Liver (tissue), 9 donors: Measurements from ENCODE around the gene JPH4. TPM values are rescaled to one million over a fixed set of nuclear protein-coding genes. Genes with fewer than 3 reads are reported as not detected.

ENCODE experiments used
- DNase-seq: peaks from one replicate; pipeline ENCODE4 v3.0.0-alpha.2; 2017; ENCODE audit warnings: low spot score
- H3K27ac ChIP-seq, 2 donors: one replicate each; pipeline ENCODE4 v1.7.0; 2013; ENCODE audit warnings: inconsistent platforms in 2 of 2, low read length in 2 of 2, control low read depth in 1 of 2, low read depth in 1 of 2, mild to moderate bottlenecking in 1 of 2
- H3K27me3 ChIP-seq, 4 donors: one replicate each; pipeline versions ENCODE4 v1.6.1 to v1.7.0; 2013; ENCODE audit warnings: low read length in 3 of 4, inconsistent platforms in 1 of 4, mild to moderate bottlenecking in 1 of 4, moderate library complexity in 1 of 4; ENCODE audit not compliant: control insufficient read depth in 4 of 4, insufficient read depth in 4 of 4
- H3K36me3 ChIP-seq, 4 donors: one replicate each; pipeline versions ENCODE4 v1.6.1 to v1.7.0; 2013; ENCODE audit warnings: low read length in 3 of 4, mild to moderate bottlenecking in 3 of 4, low read depth in 1 of 4, moderate library complexity in 1 of 4; ENCODE audit not compliant: control insufficient read depth in 4 of 4, insufficient read depth in 3 of 4
- H3K4me1 ChIP-seq, 4 donors: one replicate each; pipeline versions ENCODE4 v1.6.1 to v1.7.0; 2013; ENCODE audit warnings: low read length in 3 of 4, mild to moderate bottlenecking in 3 of 4, moderate library complexity in 1 of 4; ENCODE audit not compliant: control insufficient read depth in 4 of 4, insufficient read depth in 4 of 4
- H3K4me3 ChIP-seq, 3 donors: one replicate each; pipeline versions ENCODE4 v1.6.1 to v1.7.0; 2013; ENCODE audit warnings: low read length in 3 of 3, control low read depth in 1 of 3, low read depth in 1 of 3, mild to moderate bottlenecking in 1 of 3
- H3K9ac ChIP-seq, 2 donors: one replicate each; pipeline ENCODE4 v1.7.0; 2013; ENCODE audit warnings: low read length in 2 of 2, mild to moderate bottlenecking in 2 of 2, moderate library complexity in 2 of 2, control low read depth in 1 of 2, low read depth in 1 of 2
- H3K9me3 ChIP-seq, 4 donors: one replicate each; pipeline versions ENCODE4 v1.6.1 to v1.7.0; 2013; ENCODE audit warnings: low read length in 3 of 4; ENCODE audit not compliant: control insufficient read depth in 4 of 4
- ATF3 ChIP-seq: IDR thresholded peaks from 2 replicates; pipeline ENCODE4 v1.6.1; 2016; ENCODE audit warnings: antibody characterized with exemption
- CTCF ChIP-seq: fragments of 150-350 bp; IDR thresholded peaks from 2 replicates; pipeline ENCODE4 v1.5.1; 2017; ENCODE audit warnings: improper control_type of control experiment, low read depth, low read length; ENCODE audit not compliant: missing input control
- EGR1 ChIP-seq, 2 donors: IDR thresholded peaks; 2 replicates each; pipeline ENCODE4 v1.6.1; 2016 to 2018; ENCODE audit warnings: antibody characterized with exemption in 2 of 2, low read depth in 2 of 2
- FOXA1 ChIP-seq: IDR thresholded peaks from 2 replicates; pipeline ENCODE4 v1.6.1; 2016; ENCODE audit warnings: antibody characterized with exemption
- FOXA2 ChIP-seq: IDR thresholded peaks from 2 replicates; pipeline ENCODE4 v1.6.1; 2016; ENCODE audit warnings: antibody characterized with exemption
- GABPA ChIP-seq, 2 donors: IDR thresholded peaks in 1 of 2; conservative IDR thresholded peaks in 1 of 2; 2 replicates each; pipeline ENCODE4 v1.6.1; 2016; ENCODE audit warnings: antibody characterized with exemption in 2 of 2, mild to moderate bottlenecking in 1 of 2, moderate library complexity in 1 of 2
- HNF4A ChIP-seq, 2 donors: conservative IDR thresholded peaks; 2 replicates each; pipeline ENCODE4 v1.6.1; 2016; ENCODE audit warnings: antibody characterized with exemption in 2 of 2, mild to moderate bottlenecking in 2 of 2
- HNF4G ChIP-seq: IDR thresholded peaks from 2 replicates; pipeline ENCODE4 v1.6.1; 2016; ENCODE audit warnings: antibody characterized with exemption
- JUND ChIP-seq, 2 donors: IDR thresholded peaks; 2 replicates each; pipeline ENCODE4 v1.6.1; 2016; ENCODE audit warnings: antibody characterized with exemption in 2 of 2
- MAX ChIP-seq: IDR thresholded peaks from 2 replicates; pipeline ENCODE4 v1.6.1; 2016; ENCODE audit warnings: antibody characterized with exemption
- NR2F2 ChIP-seq: IDR thresholded peaks from 2 replicates; pipeline ENCODE4 v1.6.1; 2016; ENCODE audit warnings: antibody characterized with exemption
- RAD21 ChIP-seq, 2 donors: IDR thresholded peaks; 2 replicates each; pipeline ENCODE4 v1.6.1; 2016; ENCODE audit warnings: antibody characterized with exemption in 2 of 2, mild to moderate bottlenecking in 2 of 2
- REST ChIP-seq: IDR thresholded peaks from 2 replicates; pipeline ENCODE4 v1.6.1; 2016; ENCODE audit warnings: antibody characterized with exemption, mild to moderate bottlenecking
- RXRA ChIP-seq, 2 donors: IDR thresholded peaks; 2 replicates each; pipeline ENCODE4 v1.6.1; 2017 to 2018; ENCODE audit warnings: antibody characterized with exemption in 2 of 2, mild to moderate bottlenecking in 1 of 2
- SP1 ChIP-seq: IDR thresholded peaks from 2 replicates; pipeline ENCODE4 v1.6.1; 2018; ENCODE audit warnings: antibody characterized with exemption, mild to moderate bottlenecking
- TAF1 ChIP-seq: conservative IDR thresholded peaks from 2 replicates; pipeline ENCODE4 v1.6.1; 2016; ENCODE audit warnings: antibody characterized with exemption, mild to moderate bottlenecking
- YY1 ChIP-seq: IDR thresholded peaks from 2 replicates; pipeline ENCODE4 v1.6.1; 2016; ENCODE audit warnings: antibody characterized with exemption, mild to moderate bottlenecking
- ZBTB33 ChIP-seq: IDR thresholded peaks from 2 replicates; pipeline ENCODE4 v1.6.1; 2016; ENCODE audit warnings: antibody characterized with exemption
- WGBS: extraction: QIAGEN DNeasy Blood & Tissue Kit; methylation state at CpG from one replicate; pipeline ENCODE4 v1.1.7; 2013; 5-methylcytosine and 5-hydroxymethylcytosine counted together
- polyA plus RNA-seq, 2 donors: library from polyadenylated mRNA; stranded (reverse) in 1 of 2; unstranded in 1 of 2; fragments of 200-250 nt in 1 of 2; fragments of >200 nt in 1 of 2; fragmentation: Nextera tagmentation in 1 of 2; extraction: Ambion mirVana in 1 of 2; gene quantifications; one replicate each; pipeline versions ENCODE4 v1.2.1 to v1.2.3, GENCODE V29; 2013 to 2015
- total RNA-seq, 2 donors: library from RNA; depleted of rRNA; stranded (reverse); fragments of >200 nt; gene quantifications; one replicate each; pipeline ENCODE4 v1.2.3, GENCODE V29; 2014
- donor health status: healthy.
- donor health status: healthy.
- donor health status: healthy.
- donor health status: healthy.
- donor health status: healthy.

Gene JPH4
- total and polyA plus RNA-seq, 4 donors, result 0.07 to 0.24 (median 0.16) TPM

GRCh38 chr14:23544511-23545447, 33.8 kb downstream of the JPH4 start:
- no peak overlapping the region for H3K9ac ChIP-seq
- H3K27me3 ChIP-seq, result no peaks in the 10 kb centered on the region
- TF ChIP-seq JUND (IDR thresholded peaks at IDR 0.05), result no peak
- TF ChIP-seq EGR1 (IDR thresholded peaks at IDR 0.05; ENCODE audit: low read depth in 2 of 2), result no peak
- TF ChIP-seq FOXA2, result no peak
- no peak for TF ChIP-seq CTCF
- no peak for TF ChIP-seq YY1
- TF ChIP-seq NR2F2, result no peak
- no peak for TF ChIP-seq MAX
- no peak for TF ChIP-seq RXRA (IDR thresholded peaks at IDR 0.05)
- TF ChIP-seq ZBTB33, result no peak
- TF ChIP-seq HNF4A (conservative IDR thresholded peaks at IDR 0.05), result no peak
- no peak for TF ChIP-seq SP1
- TF ChIP-seq GABPA (IDR thresholded peaks at IDR 0.05 in 1 of 2, conservative IDR thresholded peaks at IDR 0.05 in 1 of 2), result no peak
- no peak for TF ChIP-seq TAF1
- no peak for TF ChIP-seq REST
- no peak for TF ChIP-seq HNF4G
- TF ChIP-seq ATF3, result no peak
- no peak for TF ChIP-seq FOXA1
- no peak for TF ChIP-seq RAD21 (IDR thresholded peaks at IDR 0.05)
- H3K4me3 ChIP-seq, result no peak overlapping the region
- H3K36me3 ChIP-seq, result no peaks in the 10 kb centered on the region
- H3K9me3 ChIP-seq, result no peaks in the 10 kb centered on the region
- no peak for DNase-seq
- H3K27ac ChIP-seq, result no peak overlapping the region
- H3K4me1 ChIP-seq, result no peaks in the 10 kb centered on the region
- WGBS, result 62% methylated on average over 25 of the region's 25 CpGs
